ENCODE data around the gene GRAP2.
A peak's percentile ranks its signal among the peaks of the same experiment; 100 is the strongest.

The GRAP2 gene

GRCh38 chr22:39962071-39962470, 61.2 kb downstream of the GRAP2 start:
- no peaks in the 10 kb centered on the region for H3K9me3 ChIP-seq (ENCODE audit: insufficient read depth, low read depth, low read length)
- H3K9ac ChIP-seq (ENCODE audit: low read depth, low read length, poor library complexity, severe bottlenecking): peak overlapping the region; percentile 70
- peaks cover 71% of the 10 kb centered on the region; the same call in 1 of the 2 replicates for H3K36me3 ChIP-seq (ENCODE audit: insufficient read depth, low read length)
- TF ChIP-seq EZH2phosphoT487 (IDR thresholded peaks at IDR 0.05; ENCODE audit: borderline replicate concordance) (no peak), CTCF (conservative IDR thresholded peaks at IDR 0.05; ENCODE audit: low read length) (no peak)
- peaks cover 62% of the 10 kb centered on the region for H3K4me1 ChIP-seq (ENCODE audit: insufficient read depth, low read length, poor library complexity, severe bottlenecking)
- peaks cover 20% of the 10 kb centered on the region for H3F3A ChIP-seq (ENCODE audit: low read depth)
- H3K4me3 ChIP-seq (ENCODE audit: low read length, poor library complexity, severe bottlenecking): peak overlapping the region; percentile 57
- H3K79me2 ChIP-seq (ENCODE audit: insufficient read depth, low read length): peaks cover 32% of the 10 kb centered on the region; the same call in 1 of the 2 replicates
- no peak overlapping the region for H2AFZ ChIP-seq (ENCODE audit: low read length)
- no peaks in the 10 kb centered on the region for H3K27me3 ChIP-seq (ENCODE audit: insufficient read depth, low read length, poor library complexity, severe bottlenecking)
- no peaks in the 10 kb centered on the region for H4K20me1 ChIP-seq (ENCODE audit: insufficient read depth, low read length, poor library complexity, severe bottlenecking)
- H3K4me2 ChIP-seq (ENCODE audit: low read depth, low read length, poor library complexity, severe bottlenecking): peak overlapping the region; percentile 77
- no peaks in the 10 kb centered on the region for H3K9me2 ChIP-seq (replicated peaks; ENCODE audit: low read depth, low read length)

- Histone ChIP-seq H3K79me2 (ENCODE audit: insufficient read depth, low read length) (peaks cover 8% of the 10 kb centered on the region; the same call in 1 of the 2 replicates), H4K20me1 (ENCODE audit: insufficient read depth, low read length, poor library complexity, severe bottlenecking) (no peaks in the 10 kb centered on the region), H3K36me3 (ENCODE audit: insufficient read depth, low read length) (peaks cover 79% of the 10 kb centered on the region; the same call in 1 of the 2 replicates), H2AFZ (ENCODE audit: low read length) (no peak overlapping the region), H3K4me3 (ENCODE audit: low read length, poor library complexity, severe bottlenecking) (no peak overlapping the region), H3K9me2 (replicated peaks; ENCODE audit: low read depth, low read length) (no peaks in the 10 kb centered on the region), H3K9ac (ENCODE audit: low read depth, low read length, poor library complexity, severe bottlenecking) (no peak overlapping the region), H3K9me3 (ENCODE audit: insufficient read depth, low read depth, low read length) (no peaks in the 10 kb centered on the region), H3K27me3 (ENCODE audit: insufficient read depth, low read length, poor library complexity, severe bottlenecking) (no peaks in the 10 kb centered on the region), H3K4me2 (ENCODE audit: low read depth, low read length, poor library complexity, severe bottlenecking) (no peak overlapping the region), H3F3A (ENCODE audit: low read depth) (peaks cover 10% of the 10 kb centered on the region), H3K4me1 (ENCODE audit: insufficient read depth, low read length, poor library complexity, severe bottlenecking) (peaks cover 25% of the 10 kb centered on the region)
- TF ChIP-seq CTCF (conservative IDR thresholded peaks at IDR 0.05; ENCODE audit: low read length) (no peak), EZH2phosphoT487 (IDR thresholded peaks at IDR 0.05; ENCODE audit: borderline replicate concordance) (no peak)
Observed at GRCh38 chr22:39965748-39966147, 64.9 kb downstream of the GRAP2 start.

- Histone ChIP-seq H2AFZ (ENCODE audit: low read length) (no peak overlapping the region), H3K36me3 (ENCODE audit: insufficient read depth, low read length) (peaks cover 84% of the 10 kb centered on the region), H3K79me2 (ENCODE audit: insufficient read depth, low read length) (peaks cover 8% of the 10 kb centered on the region; the same call in 1 of the 2 replicates), H3K27me3 (ENCODE audit: insufficient read depth, low read length, poor library complexity, severe bottlenecking) (no peaks in the 10 kb centered on the region), H3K9me2 (replicated peaks; ENCODE audit: low read depth, low read length) (no peaks in the 10 kb centered on the region), H3K4me3 (ENCODE audit: low read length, poor library complexity, severe bottlenecking) (no peak overlapping the region), H3K4me1 (ENCODE audit: insufficient read depth, low read length, poor library complexity, severe bottlenecking) (peaks cover 20% of the 10 kb centered on the region), H3F3A (ENCODE audit: low read depth) (peaks cover 7% of the 10 kb centered on the region), H3K9ac (ENCODE audit: low read depth, low read length, poor library complexity, severe bottlenecking) (no peak overlapping the region), H3K4me2 (ENCODE audit: low read depth, low read length, poor library complexity, severe bottlenecking) (no peak overlapping the region), H3K9me3 (ENCODE audit: insufficient read depth, low read depth, low read length) (no peaks in the 10 kb centered on the region), H4K20me1 (ENCODE audit: insufficient read depth, low read length, poor library complexity, severe bottlenecking) (no peaks in the 10 kb centered on the region)
- TF ChIP-seq EZH2phosphoT487 (IDR thresholded peaks at IDR 0.05; ENCODE audit: borderline replicate concordance) (no peak), CTCF (conservative IDR thresholded peaks at IDR 0.05; ENCODE audit: low read length) (no peak)
Observed at GRCh38 chr22:39966470-39966869, 65.6 kb downstream of the GRAP2 start.

All from Loucy (cell line).